GM23338 (cell line): ENCODE data around the gene CECR2.

ENCODE experiments used
- CREB1 ChIP-seq: fragments of 250-450 bp; sonication (Bioruptor Pico); IDR thresholded peaks from 2 replicates; pipeline ENCODE4 v1.5.0; 2020; ENCODE audit warnings: low read depth, mild to moderate bottlenecking, moderate library complexity
- EZH2 ChIP-seq: fragments of 200-600 bp; sonication (generic); IDR thresholded peaks from one replicate; pipeline ENCODE4 v1.8.0; 2017; ENCODE audit warnings: antibody characterized with exemption, mild to moderate bottlenecking, low read depth; ENCODE audit not compliant: unreplicated experiment
- JUNB ChIP-seq: IDR thresholded peaks from one replicate; pipeline ENCODE4 v1.6.1; 2016; ENCODE audit warnings: antibody characterized with exemption; ENCODE audit not compliant: unreplicated experiment
- POLR2AphosphoS5 ChIP-seq: IDR thresholded peaks from 2 replicates; pipeline ENCODE4 v1.6.1; 2016; ENCODE audit warnings: antibody characterized with exemption, low read depth
- STAT1 ChIP-seq: IDR thresholded peaks from one replicate; pipeline ENCODE4 v1.6.1; 2016; ENCODE audit warnings: antibody characterized with exemption; ENCODE audit not compliant: unreplicated experiment
- ZNF331 ChIP-seq: fragments of 250-450 bp; sonication (Bioruptor Pico); IDR thresholded peaks from 2 replicates; pipeline ENCODE4 v1.5.0; 2020; ENCODE audit warnings: low read depth, mild to moderate bottlenecking, moderate library complexity
- TF ChIP-seq, protein P1 (sequence below), 2 experiments: fragments of 200-600 bp in 1 of 2; sonication (generic) in 1 of 2; conservative IDR thresholded peaks; 2 replicates each; pipeline versions ENCODE4 v1.5.1 to v1.6.1; 2016 to 2017; ENCODE audit warnings: antibody characterized with exemption in 2 of 2, low read depth in 2 of 2, mild to moderate bottlenecking in 2 of 2, moderate library complexity in 1 of 2
- TF ChIP-seq, protein P2 (sequence below): IDR thresholded peaks from one replicate; pipeline ENCODE4 v1.6.1; 2018; ENCODE audit warnings: antibody characterized with exemption; ENCODE audit not compliant: unreplicated experiment
- TF ChIP-seq, protein P3 (sequence below): IDR thresholded peaks from 2 replicates; pipeline ENCODE4 v1.6.1; 2016; ENCODE audit warnings: antibody characterized with exemption

DNA sequence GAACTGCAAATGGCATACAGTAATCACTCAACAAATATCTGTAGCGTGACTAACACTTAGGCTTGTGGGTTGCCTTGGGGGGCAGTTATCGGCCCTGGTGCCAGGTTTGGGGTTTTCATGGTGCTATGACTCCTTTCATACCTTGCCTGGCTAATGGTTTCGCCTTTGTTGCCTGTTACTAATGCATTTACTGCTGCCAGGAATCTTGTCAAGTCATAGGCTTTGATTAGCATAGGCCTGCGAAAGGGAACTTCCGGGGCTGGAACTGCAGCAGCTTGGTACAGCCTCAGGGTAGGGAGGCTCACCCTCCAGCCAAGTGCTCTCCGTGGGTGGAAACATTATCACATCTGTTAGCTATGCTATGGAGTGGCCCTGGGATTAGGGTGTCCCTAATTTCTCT, 207.2 kb downstream of the CECR2 start:
- TF ChIP-seq, protein P1, sequence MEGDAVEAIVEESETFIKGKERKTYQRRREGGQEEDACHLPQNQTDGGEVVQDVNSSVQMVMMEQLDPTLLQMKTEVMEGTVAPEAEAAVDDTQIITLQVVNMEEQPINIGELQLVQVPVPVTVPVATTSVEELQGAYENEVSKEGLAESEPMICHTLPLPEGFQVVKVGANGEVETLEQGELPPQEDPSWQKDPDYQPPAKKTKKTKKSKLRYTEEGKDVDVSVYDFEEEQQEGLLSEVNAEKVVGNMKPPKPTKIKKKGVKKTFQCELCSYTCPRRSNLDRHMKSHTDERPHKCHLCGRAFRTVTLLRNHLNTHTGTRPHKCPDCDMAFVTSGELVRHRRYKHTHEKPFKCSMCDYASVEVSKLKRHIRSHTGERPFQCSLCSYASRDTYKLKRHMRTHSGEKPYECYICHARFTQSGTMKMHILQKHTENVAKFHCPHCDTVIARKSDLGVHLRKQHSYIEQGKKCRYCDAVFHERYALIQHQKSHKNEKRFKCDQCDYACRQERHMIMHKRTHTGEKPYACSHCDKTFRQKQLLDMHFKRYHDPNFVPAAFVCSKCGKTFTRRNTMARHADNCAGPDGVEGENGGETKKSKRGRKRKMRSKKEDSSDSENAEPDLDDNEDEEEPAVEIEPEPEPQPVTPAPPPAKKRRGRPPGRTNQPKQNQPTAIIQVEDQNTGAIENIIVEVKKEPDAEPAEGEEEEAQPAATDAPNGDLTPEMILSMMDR (conservative IDR thresholded peaks at IDR 0.05; ENCODE audit: low read depth in 2 of 2) = no peak
- TF ChIP-seq EZH2 (no peak), CREB1 (CRISPR knock-in tag) (no peak), POLR2AphosphoS5 (no peak), STAT1 (no peak), JUNB (no peak), ZNF331 (no peak)
- TF ChIP-seq, protein P2, sequence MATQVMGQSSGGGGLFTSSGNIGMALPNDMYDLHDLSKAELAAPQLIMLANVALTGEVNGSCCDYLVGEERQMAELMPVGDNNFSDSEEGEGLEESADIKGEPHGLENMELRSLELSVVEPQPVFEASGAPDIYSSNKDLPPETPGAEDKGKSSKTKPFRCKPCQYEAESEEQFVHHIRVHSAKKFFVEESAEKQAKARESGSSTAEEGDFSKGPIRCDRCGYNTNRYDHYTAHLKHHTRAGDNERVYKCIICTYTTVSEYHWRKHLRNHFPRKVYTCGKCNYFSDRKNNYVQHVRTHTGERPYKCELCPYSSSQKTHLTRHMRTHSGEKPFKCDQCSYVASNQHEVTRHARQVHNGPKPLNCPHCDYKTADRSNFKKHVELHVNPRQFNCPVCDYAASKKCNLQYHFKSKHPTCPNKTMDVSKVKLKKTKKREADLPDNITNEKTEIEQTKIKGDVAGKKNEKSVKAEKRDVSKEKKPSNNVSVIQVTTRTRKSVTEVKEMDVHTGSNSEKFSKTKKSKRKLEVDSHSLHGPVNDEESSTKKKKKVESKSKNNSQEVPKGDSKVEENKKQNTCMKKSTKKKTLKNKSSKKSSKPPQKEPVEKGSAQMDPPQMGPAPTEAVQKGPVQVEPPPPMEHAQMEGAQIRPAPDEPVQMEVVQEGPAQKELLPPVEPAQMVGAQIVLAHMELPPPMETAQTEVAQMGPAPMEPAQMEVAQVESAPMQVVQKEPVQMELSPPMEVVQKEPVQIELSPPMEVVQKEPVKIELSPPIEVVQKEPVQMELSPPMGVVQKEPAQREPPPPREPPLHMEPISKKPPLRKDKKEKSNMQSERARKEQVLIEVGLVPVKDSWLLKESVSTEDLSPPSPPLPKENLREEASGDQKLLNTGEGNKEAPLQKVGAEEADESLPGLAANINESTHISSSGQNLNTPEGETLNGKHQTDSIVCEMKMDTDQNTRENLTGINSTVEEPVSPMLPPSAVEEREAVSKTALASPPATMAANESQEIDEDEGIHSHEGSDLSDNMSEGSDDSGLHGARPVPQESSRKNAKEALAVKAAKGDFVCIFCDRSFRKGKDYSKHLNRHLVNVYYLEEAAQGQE = no peak
- TF ChIP-seq, protein P3, sequence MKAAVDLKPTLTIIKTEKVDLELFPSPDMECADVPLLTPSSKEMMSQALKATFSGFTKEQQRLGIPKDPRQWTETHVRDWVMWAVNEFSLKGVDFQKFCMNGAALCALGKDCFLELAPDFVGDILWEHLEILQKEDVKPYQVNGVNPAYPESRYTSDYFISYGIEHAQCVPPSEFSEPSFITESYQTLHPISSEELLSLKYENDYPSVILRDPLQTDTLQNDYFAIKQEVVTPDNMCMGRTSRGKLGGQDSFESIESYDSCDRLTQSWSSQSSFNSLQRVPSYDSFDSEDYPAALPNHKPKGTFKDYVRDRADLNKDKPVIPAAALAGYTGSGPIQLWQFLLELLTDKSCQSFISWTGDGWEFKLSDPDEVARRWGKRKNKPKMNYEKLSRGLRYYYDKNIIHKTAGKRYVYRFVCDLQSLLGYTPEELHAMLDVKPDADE = no peak
